Mesendoderm (in vitro differentiated cells): ENCODE measurements around the gene RABL2B.
"Not testable (repeated sequence)": the region's sequence is repeated elsewhere in the genome, so short reads cannot be mapped to it uniquely, and the experiment has no call there.

Experiments used
- DNase-seq: peaks from one replicate; pipeline ENCODE4 v3.0.0; 2013
- H2AK5ac ChIP-seq: 2 replicates; pipeline ENCODE4 v1.6.1; 2013; ENCODE audit warnings: low read length, inconsistent platforms
- H2BK120ac ChIP-seq: 2 replicates; pipeline ENCODE4 v1.6.1; 2013; ENCODE audit warnings: low read depth, mild to moderate bottlenecking, low read length, moderate library complexity, mixed read lengths
- H2BK15ac ChIP-seq: replicated peaks from 2 replicates; pipeline ENCODE4 v1.6.1; 2013; ENCODE audit warnings: low read depth, mild to moderate bottlenecking, moderate library complexity
- H2BK5ac ChIP-seq: 2 replicates; pipeline ENCODE4 v1.6.1; 2013; ENCODE audit warnings: low read length, inconsistent platforms
- H3K18ac ChIP-seq: 2 replicates; pipeline ENCODE4 v1.6.1; 2013; ENCODE audit warnings: mild to moderate bottlenecking, low read length, mixed read lengths
- H3K23ac ChIP-seq: one replicate; pipeline ENCODE4 v1.6.1; 2013; ENCODE audit warnings: low read length
- H3K27ac ChIP-seq: 2 replicates; pipeline ENCODE4 v1.5.1; 2013; ENCODE audit warnings: low read depth, mild to moderate bottlenecking, inconsistent platforms, low read length, moderate library complexity
- H3K27me3 ChIP-seq: 2 replicates; pipeline ENCODE4 v1.6.1; 2013; ENCODE audit warnings: low read length, control low read depth, mild to moderate bottlenecking, inconsistent platforms; ENCODE audit not compliant: insufficient read depth, poor library complexity
- H3K36me3 ChIP-seq: 2 replicates; pipeline ENCODE4 v1.6.1; 2013; ENCODE audit warnings: low read length, inconsistent platforms; ENCODE audit not compliant: control insufficient read depth, insufficient read depth
- H3K4ac ChIP-seq: one replicate; pipeline ENCODE4 v1.6.1; 2013; ENCODE audit warnings: low read depth, mild to moderate bottlenecking, low read length, moderate library complexity
- H3K4me1 ChIP-seq: 2 replicates; pipeline ENCODE4 v1.6.1; 2013; ENCODE audit warnings: low read depth, low read length, inconsistent platforms; ENCODE audit not compliant: control insufficient read depth
- H3K4me2 ChIP-seq: 2 replicates; pipeline ENCODE4 v1.6.1; 2013; ENCODE audit warnings: low read length
- H3K4me3 ChIP-seq: 2 replicates; pipeline ENCODE4 v1.5.1; 2013; ENCODE audit warnings: mild to moderate bottlenecking, low read length
- H3K56ac ChIP-seq: one replicate; pipeline ENCODE4 v1.6.1; 2013; ENCODE audit warnings: low read length
- H3K79me1 ChIP-seq: 2 replicates; pipeline ENCODE4 v1.6.1; 2013; ENCODE audit warnings: low read length, inconsistent platforms
- H3K79me2 ChIP-seq: 2 replicates; pipeline ENCODE4 v1.6.1; 2013; ENCODE audit warnings: mild to moderate bottlenecking, low read length; ENCODE audit not compliant: control insufficient read depth, insufficient read depth
- H3K9ac ChIP-seq: 2 replicates; pipeline ENCODE4 v1.6.1; 2013; ENCODE audit warnings: low read length, inconsistent platforms
- H4K5ac ChIP-seq: one replicate; pipeline ENCODE4 v1.6.1; 2013; ENCODE audit warnings: low read length
- H4K8ac ChIP-seq: one replicate; pipeline ENCODE4 v1.6.1; 2013; ENCODE audit warnings: low read depth, mild to moderate bottlenecking, control low read depth, low read length, moderate library complexity
- WGBS: extraction: QIAGEN DNeasy Blood & Tissue Kit; methylation state at CpG from one replicate; pipeline ENCODE4 v1.1.7; 2013; ENCODE audit warnings: low lambda C conversion rate, missing lambda C conversion rate; ENCODE audit not compliant: insufficient coverage; ENCODE audit errors: extremely low coverage; 5-methylcytosine and 5-hydroxymethylcytosine counted together

The RABL2B gene

DNA sequence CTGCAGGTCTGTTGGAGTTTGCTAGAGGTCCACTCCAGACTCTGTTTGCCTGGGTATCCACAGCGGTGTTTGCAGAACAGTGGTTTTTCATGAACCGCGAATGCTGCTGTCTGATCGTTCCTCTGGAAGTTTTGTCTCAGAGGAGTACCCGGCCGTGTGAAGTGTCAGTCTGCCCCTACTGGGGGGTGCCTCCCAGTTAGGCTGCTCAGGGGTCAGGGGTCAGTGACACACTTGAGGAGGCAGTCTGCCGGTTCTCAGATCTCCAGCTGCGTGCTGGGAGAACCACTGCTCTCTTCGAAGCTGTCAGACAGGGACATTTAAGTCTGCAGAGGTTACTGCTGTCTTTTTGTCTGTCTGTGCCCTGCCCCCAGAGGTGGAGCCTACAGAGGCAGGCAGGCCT lies 27.0 kb downstream of the RABL2B start:
- no CpG with 5 or more reads among the region's 9 CpGs for WGBS
- not testable (repeated sequence) for H3K4ac ChIP-seq, H3K27ac ChIP-seq, H4K5ac ChIP-seq, H3K4me1 ChIP-seq, H3K4me3 ChIP-seq, H3K23ac ChIP-seq, H2AK5ac ChIP-seq, H2BK5ac ChIP-seq, H3K4me2 ChIP-seq, H3K56ac ChIP-seq, DNase-seq, H3K36me3 ChIP-seq, H3K9ac ChIP-seq, H3K27me3 ChIP-seq, H4K8ac ChIP-seq, H2BK15ac ChIP-seq, H2BK120ac ChIP-seq, H3K79me1 ChIP-seq, H3K18ac ChIP-seq, H3K79me2 ChIP-seq

DNA sequence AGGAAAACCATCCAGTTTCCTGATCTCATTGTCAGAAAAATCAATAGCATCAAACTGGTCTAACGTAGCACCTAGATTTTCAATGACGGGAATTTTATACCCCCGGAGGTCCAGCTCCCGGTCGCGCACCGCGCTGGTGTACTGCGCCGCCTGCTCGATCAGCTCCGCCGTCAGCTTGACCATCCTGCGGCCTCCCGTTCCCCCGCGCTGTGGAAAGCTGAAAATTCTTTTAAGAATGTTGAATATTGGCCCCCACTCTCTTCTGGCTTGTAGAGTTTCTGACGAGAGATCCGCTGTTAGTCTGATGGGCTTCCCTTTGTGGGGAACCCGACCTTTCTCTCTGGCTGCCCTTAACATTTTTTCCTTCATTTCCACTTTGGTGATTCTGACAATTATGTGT lies 28.2 kb downstream of the RABL2B start:
- not testable (repeated sequence) for H2BK15ac ChIP-seq, H4K8ac ChIP-seq, H3K56ac ChIP-seq, H3K9ac ChIP-seq, H3K4me2 ChIP-seq, H3K27me3 ChIP-seq, H3K18ac ChIP-seq, H2AK5ac ChIP-seq, H3K79me2 ChIP-seq, H3K27ac ChIP-seq, H3K4ac ChIP-seq, H3K23ac ChIP-seq, DNase-seq, H3K36me3 ChIP-seq, H2BK120ac ChIP-seq, H2BK5ac ChIP-seq, H3K4me1 ChIP-seq, H3K4me3 ChIP-seq, H3K79me1 ChIP-seq, H4K5ac ChIP-seq
- WGBS = no CpG with 5 or more reads among the region's 20 CpGs

DNA sequence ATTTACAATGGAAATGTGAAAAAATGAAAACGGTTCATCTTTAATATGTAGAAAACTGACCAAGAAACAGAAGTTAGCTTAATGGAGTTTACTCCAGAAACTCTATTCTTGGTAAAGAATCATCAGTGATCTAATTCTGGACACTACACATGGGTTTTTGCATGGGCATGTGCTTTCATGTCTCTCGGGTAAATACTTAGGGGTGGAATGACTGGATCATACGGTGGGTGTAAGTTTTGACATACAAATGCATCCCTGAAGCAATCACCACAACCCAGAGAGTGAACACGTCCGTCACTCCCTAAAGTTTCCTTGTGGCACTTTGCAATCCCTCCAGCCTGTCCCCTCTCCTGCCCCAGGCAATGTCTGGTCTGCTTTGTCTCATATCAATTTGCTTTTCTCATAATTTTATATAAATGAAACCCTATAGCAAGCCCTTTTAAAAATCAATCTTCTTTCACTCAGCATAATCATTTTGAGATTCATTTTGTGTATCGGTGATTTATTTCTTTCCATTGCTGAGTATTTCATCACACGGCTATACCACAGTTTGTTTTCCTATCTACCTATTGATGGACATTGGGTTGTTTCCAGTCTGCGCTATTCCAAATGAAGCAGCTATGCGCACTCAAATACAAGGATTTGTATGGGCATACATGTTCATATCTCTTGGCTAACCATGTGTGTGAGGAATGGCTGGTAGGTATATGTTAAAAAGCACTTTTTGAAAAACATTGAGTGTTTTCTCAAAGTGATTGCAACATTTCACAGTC lies 33.9 kb downstream of the RABL2B start:
- H2BK120ac ChIP-seq, H3K79me2 ChIP-seq, H2BK15ac ChIP-seq, H3K56ac ChIP-seq, H4K8ac ChIP-seq, H3K27ac ChIP-seq, H4K5ac ChIP-seq, H3K18ac ChIP-seq, H3K27me3 ChIP-seq, H3K9ac ChIP-seq, H3K4me2 ChIP-seq, H3K4me3 ChIP-seq, H3K23ac ChIP-seq, H2AK5ac ChIP-seq, H2BK5ac ChIP-seq, H3K4me1 ChIP-seq, H3K36me3 ChIP-seq, H3K4ac ChIP-seq, DNase-seq, H3K79me1 ChIP-seq: not testable (repeated sequence)
- no CpG with 5 or more reads among the region's 9 CpGs for WGBS

DNA sequence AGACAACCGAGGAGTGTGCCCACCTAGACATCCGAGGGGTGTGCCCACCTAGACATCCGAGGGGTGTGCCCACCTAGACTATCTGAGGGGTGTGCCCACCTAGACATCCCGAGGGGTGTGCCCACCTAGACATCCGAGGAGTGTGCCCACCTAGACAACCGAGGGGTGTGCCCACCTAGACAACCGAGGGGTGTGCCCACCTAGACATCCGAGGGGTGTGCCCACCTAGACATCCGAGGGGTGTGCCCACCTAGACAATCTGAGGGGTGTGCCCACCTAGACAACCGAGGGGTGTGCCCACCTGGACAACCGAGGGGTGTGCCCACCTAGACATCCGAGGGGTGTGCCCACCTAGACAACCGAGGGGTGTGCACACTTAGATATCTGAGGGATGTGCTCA lies 34.8 kb downstream of the RABL2B start:
- H3K23ac ChIP-seq, H2BK120ac ChIP-seq, H2BK5ac ChIP-seq, H3K56ac ChIP-seq, H3K4ac ChIP-seq, H3K4me1 ChIP-seq, H2AK5ac ChIP-seq, H3K9ac ChIP-seq, H3K4me2 ChIP-seq, H2BK15ac ChIP-seq, H3K18ac ChIP-seq, H4K5ac ChIP-seq, H3K36me3 ChIP-seq, H3K27me3 ChIP-seq, H3K79me1 ChIP-seq, H3K4me3 ChIP-seq, H4K8ac ChIP-seq, DNase-seq, H3K27ac ChIP-seq, H3K79me2 ChIP-seq: not testable (repeated sequence)
- no CpG with 5 or more reads among the region's 13 CpGs for WGBS

DNA sequence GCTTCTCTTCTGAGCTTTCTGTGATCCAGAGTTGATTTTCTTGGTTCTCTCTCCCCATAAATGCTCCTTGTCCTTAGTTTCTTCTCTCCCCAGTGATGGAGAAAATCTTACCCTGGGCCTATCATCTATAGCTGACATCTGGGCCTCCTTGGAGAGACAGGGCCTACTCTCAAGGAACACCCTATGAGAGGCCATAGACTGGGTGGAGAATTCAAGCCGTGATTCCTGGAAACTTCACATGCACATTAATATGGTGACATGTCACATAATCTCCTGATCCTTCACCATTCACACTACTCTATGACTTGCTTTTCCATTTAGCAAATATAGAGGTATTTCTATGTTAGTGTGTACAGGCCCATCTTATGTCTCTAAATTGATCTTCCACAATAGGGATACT lies 35.9 kb downstream of the RABL2B start:
- DNase-seq, H3K56ac ChIP-seq, H2AK5ac ChIP-seq, H3K79me2 ChIP-seq, H3K4me1 ChIP-seq, H4K5ac ChIP-seq, H3K79me1 ChIP-seq, H2BK15ac ChIP-seq, H3K4me2 ChIP-seq, H2BK120ac ChIP-seq, H3K36me3 ChIP-seq, H2BK5ac ChIP-seq, H4K8ac ChIP-seq, H3K23ac ChIP-seq, H3K27ac ChIP-seq, H3K27me3 ChIP-seq, H3K9ac ChIP-seq, H3K4ac ChIP-seq, H3K18ac ChIP-seq, H3K4me3 ChIP-seq: not testable (repeated sequence)
- no CpG with 5 or more reads among the region's 1 CpG for WGBS

DNA sequence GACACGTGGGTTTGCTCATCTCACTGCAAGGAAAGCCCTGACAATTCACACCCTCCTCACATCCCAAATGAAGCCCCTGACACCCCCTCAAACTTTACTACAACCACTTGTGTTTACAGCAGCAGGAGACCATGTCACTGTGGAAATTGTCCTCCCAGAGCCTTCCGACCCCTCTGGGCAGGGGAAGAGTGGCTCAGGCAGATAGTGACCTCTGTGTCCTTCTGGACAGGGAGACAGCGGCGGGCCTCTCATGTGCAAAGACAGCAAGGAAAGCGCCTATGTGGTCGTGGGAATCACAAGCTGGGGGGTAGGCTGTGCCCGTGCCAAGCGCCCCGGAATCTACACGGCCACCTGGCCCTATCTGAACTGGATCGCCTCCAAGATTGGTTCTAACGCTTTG lies 39.0 kb downstream of the RABL2B start:
- not testable (repeated sequence) for H3K79me1 ChIP-seq, H3K4me3 ChIP-seq, H3K9ac ChIP-seq, H3K36me3 ChIP-seq, H3K79me2 ChIP-seq, H3K27ac ChIP-seq, H4K5ac ChIP-seq, H3K4me2 ChIP-seq, H2BK15ac ChIP-seq, H3K23ac ChIP-seq, H3K4me1 ChIP-seq, H3K18ac ChIP-seq, H3K27me3 ChIP-seq, H2AK5ac ChIP-seq, H4K8ac ChIP-seq, H3K56ac ChIP-seq, DNase-seq, H2BK120ac ChIP-seq, H2BK5ac ChIP-seq, H3K4ac ChIP-seq
- WGBS = no CpG with 5 or more reads among the region's 12 CpGs
